ENCODE results near the gene CCDC141.
"Not testable (repeated sequence)": the region's sequence is repeated elsewhere in the genome, so short reads cannot be mapped to it uniquely, and the experiment has no call there.

The CCDC141 gene

GRCh38 chr2:179044500-179044899 lies 5.4 kb downstream of the CCDC141 start:
- DNase-seq (ENCODE audit: low spot score), result no peak

GRCh38 chr2:179037807-179038206 lies 12.1 kb downstream of the CCDC141 start:
- DNase-seq (ENCODE audit: low spot score), result no peak

DNA sequence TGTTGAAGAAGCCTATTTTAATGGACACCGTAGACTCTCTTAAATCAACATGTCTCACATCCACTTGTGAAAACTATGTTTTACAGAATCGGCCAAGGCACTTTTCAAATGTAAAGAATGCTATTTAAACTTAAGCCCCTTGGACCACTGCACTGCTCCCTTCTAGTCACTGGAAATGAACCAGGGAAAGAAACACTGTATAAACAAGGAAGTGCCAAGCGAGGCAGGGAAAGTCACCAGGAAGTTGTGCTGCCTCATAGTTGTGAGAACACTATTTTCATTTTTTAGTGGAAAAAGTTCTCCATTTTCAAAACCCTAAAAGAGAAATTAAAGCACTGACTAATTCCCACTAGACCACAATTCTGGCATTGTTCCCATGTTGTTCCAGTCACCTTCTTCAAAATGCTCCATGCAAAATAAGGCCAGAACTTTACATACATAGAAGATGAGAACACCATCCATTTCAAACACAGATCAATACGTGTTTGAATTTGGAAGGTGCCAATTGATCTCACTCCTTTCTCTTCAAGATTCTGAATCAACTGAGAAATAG lies 13.5 kb downstream of the CCDC141 start:
- no peak for DNase-seq (ENCODE audit: low spot score)

DNA sequence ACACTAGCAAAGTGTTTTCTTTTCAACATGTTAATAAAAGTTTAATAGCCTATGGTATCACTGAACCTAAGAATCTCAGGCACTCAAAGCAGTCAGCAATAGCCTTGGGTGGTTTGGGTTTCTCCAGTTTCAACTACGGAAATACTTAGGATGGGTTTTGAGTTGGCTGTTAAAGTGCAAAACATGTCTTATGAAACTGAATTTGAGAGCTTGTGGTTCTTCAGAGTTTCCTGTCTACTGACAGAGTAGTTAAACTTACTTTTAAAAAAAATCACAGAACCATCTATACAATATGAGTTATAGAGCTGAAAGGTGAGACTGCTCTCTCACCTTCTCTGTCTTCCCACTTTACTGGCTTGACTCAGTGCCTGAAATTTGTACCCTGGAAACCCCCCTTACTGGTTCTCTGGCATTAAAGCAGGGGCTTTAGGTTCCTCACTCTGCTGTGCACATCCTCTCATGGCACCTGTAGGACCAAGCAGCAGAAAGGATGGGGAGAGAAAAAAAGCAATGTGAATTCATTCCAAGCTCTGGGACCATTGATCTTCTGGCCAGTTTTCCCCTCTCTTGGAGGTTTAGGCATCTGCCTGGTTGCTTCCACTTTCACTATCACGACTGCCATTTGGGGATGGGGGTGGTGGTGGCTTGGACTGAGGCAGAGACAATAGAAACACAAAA lies 18.1 kb downstream of the CCDC141 start:
- DNase-seq (ENCODE audit: low spot score), result peak; percentile 59

DNA sequence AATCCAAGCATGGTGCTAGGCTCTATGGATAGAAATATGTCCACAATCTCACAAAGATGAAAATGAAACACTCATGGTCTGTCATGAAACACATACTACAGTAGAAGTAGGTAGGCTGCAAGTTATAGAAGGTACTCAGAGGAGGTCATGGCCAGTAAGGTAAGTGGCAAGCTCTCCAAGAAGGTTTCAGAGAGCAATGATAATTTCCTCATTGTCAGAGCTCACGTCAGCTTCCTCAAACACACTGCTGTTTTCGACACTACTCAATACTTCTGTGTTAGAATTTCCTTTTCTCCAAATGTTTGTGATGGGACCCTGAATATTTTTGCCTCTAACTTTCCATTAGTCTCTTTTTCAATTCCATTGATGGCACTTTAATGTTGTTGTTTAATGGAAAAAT lies 25.5 kb downstream of the CCDC141 start:
- DNase-seq (ENCODE audit: low spot score), result no peak

GRCh38 chr2:179022685-179023084 lies 27.3 kb downstream of the CCDC141 start:
- no peak for DNase-seq (ENCODE audit: low spot score)

DNA sequence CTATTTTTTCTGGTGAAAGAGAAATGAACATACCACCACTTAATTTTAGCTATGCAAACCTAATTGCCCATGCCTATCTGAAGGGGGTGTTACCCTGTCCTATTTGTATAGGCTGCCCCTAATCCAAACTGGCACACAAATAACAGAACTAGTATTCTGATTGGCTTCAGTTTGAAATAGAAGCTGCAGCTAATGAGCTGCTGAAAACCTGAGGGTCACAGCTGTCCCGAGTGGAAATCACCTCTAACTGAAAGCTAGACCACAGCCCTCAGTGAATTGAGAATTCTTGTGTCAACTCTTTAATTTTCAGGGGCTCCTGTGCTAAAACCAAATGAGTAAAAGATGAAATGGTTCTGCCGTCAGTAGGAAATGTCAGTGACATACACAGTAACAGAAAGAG lies 28.7 kb downstream of the CCDC141 start:
- peak; percentile 88 for DNase-seq (ENCODE audit: low spot score)

DNA sequence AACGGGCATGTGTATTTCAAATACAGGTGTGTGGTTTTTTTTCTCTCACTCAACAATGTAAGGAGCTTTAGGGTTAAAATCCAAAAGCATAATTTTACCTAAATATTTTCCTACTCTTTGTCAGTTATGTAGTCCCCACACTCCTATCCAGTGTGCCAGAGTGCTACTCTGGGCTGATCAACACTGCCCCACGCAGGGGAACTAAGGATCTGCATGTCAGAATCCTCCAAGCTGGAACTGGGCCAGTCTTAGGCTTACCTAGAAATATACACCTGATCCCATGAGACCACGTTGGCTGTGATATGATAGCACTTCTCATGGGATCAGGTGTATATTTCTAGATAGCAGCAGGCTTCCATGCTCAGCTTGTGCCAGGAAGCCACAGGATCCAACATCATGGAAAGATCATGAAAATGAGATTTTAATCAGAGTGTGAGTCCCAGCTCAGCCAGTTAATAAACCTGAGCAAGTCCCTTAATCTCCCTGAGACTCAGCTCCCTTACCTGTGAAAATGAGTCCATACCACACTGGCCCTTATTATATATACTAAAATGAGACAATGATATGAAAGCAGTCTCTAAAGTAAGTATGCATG lies 29.7 kb downstream of the CCDC141 start:
- peak; percentile 77 for DNase-seq (ENCODE audit: low spot score)

GRCh38 chr2:179019260-179019659 lies 30.7 kb downstream of the CCDC141 start:
- DNase-seq (ENCODE audit: low spot score), result no peak

DNA sequence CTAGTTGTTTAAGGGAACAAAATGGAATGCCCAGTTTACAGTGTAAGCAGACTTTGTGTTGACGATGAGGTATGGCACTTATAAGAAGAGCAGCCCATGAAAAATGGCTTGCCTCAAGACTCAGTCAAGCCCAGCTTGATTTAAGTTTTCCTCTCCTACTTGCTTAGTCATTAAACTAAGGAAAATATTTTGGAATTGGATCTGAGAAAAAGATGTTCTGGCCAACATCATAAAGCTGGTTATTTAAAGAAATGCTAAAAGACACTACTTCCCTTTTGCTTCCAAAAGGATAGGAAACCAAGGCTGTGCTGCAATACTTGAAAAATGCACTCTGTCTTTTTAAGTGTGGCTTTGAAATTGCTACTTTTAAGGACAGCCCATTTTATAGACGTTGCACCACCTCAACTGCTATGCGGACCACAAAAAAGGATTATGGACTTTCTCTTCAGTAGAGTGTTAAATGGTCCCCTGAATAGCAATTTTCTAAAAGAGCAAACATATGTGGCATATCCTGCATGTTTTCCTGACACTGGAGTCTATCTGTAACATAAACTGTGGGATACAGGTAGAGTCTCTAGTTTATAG lies 32.1 kb downstream of the CCDC141 start:
- no peak for DNase-seq (ENCODE audit: low spot score)

- not testable (repeated sequence) for DNase-seq (ENCODE audit: low spot score)
Measured at GRCh38 chr2:179014189-179014588, 35.7 kb downstream of the CCDC141 start.

DNA sequence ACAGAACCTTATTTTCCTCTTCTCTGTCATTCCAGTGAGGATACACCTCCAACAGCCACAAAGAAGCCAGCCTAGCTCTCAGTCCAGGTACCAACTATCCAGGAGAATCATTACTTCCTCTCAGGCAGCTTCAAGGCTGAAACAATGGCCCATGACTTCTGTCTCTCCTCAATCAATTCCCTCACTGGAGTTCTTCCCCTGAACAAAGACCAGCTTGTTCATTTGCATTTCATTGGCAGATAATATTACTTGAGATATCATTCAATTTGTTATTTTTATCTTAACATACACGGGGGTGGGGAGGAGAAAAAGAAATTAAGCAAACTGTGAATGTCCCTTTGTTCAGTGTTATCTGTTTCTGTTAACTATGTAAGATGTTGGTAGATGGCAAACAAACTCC lies 44.0 kb downstream of the CCDC141 start:
- DNase-seq (ENCODE audit: low spot score), result no peak

DNA sequence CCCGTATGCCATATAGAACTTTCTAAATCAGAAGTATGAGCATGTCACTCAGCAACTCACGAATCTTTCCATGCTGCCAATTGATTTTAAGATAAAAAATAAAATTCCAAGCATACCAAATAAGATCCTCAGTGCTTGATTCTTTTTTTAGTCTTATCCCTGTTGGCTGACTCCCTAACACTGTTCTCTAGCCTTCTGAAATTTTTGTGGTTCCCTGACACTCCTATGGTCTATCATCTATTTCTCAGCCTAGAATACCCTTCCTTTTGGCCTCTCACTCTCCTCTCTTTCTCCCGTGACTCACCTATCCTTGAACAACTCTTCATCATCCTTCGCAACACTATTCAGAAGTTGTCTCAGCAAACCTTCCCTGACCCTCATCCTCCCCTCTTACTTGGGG lies 50.5 kb downstream of the CCDC141 start:
- no peak for DNase-seq (ENCODE audit: low spot score)

DNA sequence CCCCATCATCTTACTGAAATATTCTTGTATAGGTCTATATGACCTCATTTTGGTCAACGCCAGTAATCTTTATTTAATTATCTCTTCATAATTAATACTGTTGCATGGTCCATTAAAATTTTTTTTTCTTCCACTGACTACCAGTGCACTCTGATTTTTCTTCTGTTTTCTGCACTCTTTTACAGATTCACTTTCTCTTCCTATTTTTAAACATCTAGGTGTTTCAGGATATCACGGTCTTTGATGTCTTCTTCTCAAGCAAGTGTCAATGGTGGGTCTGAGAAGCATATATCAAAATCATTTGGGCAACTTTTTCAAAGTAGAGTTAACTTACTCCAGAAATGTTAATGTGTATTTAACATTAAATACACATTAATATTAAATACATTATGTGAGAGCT lies 51.4 kb downstream of the CCDC141 start:
- no peak for DNase-seq (ENCODE audit: low spot score)

DNA sequence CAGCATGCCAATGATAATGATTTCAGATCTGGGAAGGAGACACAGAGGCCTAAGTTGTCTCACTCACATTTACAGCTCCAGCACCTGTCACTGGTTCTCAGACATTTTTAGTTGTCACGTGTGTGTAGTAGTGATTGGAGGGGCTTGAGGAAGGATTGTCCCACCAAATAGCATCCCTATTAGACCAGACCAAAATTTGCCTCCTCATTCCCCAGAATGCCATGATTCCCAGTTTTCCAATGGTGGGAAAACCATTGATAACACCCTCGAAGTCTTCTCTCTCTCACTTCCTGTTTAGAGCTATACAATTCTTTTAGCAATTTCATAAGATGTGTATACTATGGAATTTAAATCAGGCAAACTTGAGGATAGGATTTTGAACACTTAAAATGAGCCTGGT lies 52.5 kb downstream of the CCDC141 start:
- DNase-seq (ENCODE audit: low spot score), result no peak

GRCh38 chr2:178997067-178997466 lies 52.9 kb downstream of the CCDC141 start:
- no peak for DNase-seq (ENCODE audit: low spot score)

DNA sequence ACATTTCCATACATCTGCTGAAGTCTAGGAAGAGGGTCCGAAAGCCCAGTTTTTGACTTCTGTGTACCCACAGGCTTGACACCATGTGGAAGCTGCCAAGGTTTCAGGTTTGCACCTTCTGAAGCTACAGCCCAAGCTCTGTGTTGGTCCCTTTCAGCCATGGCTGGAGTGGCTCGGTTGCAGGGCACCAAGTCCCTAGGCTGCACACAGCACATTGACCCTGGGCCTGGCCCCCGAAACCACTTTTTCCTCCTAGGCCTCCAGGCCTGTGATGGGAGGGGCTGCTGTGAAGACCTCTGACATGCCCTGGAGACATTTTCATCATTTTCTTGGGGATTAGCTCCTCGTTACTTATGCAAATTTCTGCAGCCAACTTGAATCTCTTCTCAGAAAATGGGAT lies 55.7 kb downstream of the CCDC141 start:
- DNase-seq (ENCODE audit: low spot score), result no peak

DNA sequence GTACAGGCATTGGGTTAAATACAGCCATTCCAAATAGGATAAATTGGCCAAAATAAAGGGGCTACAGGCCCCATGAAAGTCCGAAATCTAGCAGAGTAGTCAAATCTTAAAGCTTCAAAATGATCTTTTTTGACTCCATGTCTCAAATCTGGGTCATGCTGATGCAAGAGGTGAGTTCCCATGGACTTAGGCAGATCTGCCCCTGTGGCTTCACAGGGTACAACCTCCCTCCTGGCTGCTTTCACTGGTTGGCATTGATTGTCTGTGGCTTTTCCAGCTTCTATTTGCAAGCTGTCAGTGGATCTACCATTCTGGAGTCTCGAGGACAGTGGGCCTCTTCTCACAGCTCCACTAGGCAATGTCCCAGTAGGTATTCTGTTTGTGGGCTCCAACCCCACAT lies 56.1 kb downstream of the CCDC141 start:
- no peak for DNase-seq (ENCODE audit: low spot score)

DNA sequence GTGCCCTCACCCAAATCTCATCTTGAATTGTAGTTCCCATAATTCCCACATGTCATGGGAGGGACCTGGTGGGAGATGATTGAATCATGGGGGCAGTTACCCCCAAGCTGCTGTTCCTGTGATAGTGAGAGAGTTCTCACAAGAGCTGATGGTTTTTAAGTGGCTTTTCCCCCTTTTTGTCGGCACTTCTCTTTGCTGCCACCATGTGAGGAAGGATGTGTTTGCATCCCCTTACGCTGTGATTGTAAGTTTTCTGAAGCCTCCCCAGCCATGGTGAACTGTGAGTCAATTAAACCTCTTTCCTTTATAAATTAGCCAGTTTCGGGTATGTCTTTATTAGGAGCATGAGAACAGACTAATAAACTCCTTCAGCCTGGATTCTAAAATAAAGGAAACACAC lies 57.2 kb downstream of the CCDC141 start:
- peak; percentile 10 for DNase-seq (ENCODE audit: low spot score)

DNA sequence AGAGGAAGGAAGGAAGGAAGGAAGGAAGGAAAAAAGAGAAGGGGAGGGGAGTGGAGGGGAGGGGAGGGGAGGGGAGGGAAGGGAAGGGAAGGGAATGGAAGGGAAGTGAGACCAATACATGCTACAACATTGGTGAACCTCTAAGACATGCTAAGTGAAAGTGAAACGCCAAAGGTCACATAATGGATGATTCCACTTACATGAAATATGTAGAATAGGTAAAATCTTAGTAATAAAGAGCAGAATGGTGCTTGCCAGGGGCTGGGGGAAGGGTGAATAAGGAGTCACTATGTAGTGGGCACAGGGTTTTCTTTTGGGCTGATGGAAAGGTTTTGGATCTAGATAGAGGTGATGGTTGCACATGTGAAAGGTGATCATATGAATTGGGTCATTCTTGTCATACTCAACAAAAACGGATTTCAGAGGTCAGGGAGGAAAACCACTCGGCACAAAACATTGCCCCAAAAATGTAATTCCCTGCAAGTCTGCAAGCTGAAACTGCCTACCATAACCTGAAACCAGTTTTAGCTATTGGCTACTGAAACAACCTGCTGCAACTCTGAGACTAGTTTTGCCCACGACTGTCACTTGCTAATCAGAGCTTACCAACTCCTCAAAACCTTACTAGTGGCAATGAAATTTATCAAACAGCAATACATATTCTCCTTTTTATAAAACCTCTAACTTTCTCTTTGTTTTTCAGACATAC lies 59.2 kb downstream of the CCDC141 start:
- no peak for DNase-seq (ENCODE audit: low spot score)

GRCh38 chr2:178989424-178989823 lies 60.5 kb downstream of the CCDC141 start:
- not testable (repeated sequence) for DNase-seq (ENCODE audit: low spot score)

DNA sequence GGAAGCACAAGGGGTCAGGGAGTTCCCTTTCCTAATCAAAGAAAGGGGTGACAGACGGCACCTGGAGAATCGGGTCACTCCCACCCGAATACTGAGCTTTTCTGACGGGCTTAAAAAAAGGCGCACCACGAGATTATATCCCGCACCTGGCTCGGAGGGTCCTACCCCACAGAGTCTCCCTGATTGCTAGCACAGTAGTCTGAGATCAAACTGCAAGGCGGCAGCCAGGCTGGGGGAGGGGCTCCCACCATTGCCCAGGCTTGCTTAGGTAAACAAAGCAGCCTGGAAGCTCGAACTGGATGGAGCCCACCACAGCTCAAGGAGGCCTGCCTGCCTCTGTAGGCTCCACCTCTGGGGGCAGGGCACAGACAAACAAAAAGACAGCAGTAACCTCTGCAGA lies 67.3 kb downstream of the CCDC141 start:
- DNase-seq (ENCODE audit: low spot score), result not testable (repeated sequence)

GRCh38 chr2:178980815-178981214 lies 69.1 kb downstream of the CCDC141 start:
- DNase-seq (ENCODE audit: low spot score), result no peak
